NOMO-1 treated with dmso at 0.1 percent for 144 hours (cell line): ENCODE data around the gene PROCA1.
"Not testable (repeated sequence)": the region's sequence is repeated elsewhere in the genome, so short reads cannot be mapped to it uniquely, and the experiment has no call there.

ENCODE experiments used
- DNase-seq: peaks from one replicate; lab custom pipeline; 2025; ENCODE audit not compliant: unreplicated experiment; lab: John Stamatoyannopoulos, UW

PROCA1 gene

DNA sequence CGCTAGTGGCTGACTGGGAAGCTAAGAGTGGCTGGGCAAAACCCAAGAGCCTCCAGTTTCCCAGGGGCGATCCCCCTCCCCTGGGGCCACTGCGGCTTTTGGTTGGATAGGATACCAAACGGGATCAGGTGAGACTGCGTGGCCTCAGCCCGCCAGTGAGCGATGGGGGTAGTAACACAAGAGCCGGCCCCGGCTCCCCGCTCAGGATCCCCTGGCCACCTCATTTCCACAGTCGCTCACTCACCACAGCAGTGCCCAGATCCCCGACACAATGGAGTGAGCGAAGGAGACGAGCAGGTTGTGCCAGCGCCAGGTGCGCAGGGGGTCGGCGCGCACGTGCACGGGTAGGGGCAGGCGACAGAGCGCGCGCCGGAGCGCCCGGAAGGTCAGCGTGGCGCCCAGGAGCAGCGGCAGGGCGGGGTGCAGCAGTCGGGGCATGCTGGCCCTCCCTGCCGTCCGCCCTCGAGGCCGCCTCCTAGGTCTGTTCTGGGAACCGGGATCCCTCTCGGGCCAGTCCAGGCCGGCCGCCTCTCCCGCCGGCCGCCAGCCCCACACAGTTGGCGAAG, 14.1 kb upstream of the PROCA1 start:
- DNase-seq = peak; percentile 44

DNA sequence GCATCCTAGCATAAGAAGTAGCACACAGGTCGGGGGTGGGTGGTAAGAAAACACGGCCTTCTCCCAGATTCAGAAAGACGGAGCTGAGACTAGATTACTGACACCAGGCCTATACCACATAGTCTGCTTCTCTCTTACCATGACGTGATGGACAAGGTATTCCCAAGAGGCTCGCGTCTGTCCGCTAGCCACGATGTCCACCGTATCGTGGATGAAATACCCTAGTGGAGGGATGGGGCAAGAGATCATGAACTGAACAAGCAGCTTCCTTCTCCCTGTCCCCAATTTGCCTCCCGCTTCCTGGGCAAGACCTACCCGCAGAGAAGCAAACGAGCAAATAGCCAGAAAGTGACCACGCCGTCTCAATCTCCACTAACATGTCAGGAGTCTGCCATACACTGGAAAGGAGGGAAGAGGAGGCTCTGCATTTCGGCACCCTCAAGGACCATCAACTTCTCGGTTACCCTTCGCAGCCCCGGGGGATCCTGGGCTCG, 13.5 kb upstream of the PROCA1 start:
- DNase-seq = peak; percentile 22

DNA sequence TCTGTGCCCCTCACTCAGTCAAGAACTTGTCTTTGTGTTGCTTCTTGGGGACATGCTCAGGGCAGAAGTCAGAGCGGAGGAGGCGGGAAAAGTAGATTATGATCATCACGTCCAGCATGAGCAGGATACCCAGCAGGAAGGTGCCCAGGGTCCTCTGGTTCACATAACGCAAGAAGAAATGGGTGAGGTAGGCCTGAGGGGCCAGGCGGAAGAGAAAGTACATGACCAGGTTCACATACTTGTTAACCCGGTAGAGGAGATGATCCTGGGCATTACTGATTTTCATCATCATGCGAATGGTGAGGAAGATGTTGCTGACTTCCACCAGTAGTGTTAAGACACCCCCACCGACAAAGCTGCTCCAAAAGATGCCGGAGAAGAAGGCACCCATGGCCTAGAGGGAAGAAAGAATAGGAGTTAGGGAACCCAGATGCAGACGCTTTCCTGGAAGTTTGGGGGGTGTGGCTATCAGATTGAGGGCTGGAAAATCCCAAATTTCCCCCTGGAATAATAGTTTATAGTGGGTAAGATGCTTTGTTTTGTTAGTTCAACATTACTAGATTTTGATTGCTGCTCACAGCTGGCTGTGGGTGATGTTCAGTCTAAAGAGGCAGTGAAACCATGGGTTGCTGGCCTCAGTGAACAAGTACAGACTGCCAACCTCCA, 12.9 kb upstream of the PROCA1 start:
- DNase-seq = no peak

DNA sequence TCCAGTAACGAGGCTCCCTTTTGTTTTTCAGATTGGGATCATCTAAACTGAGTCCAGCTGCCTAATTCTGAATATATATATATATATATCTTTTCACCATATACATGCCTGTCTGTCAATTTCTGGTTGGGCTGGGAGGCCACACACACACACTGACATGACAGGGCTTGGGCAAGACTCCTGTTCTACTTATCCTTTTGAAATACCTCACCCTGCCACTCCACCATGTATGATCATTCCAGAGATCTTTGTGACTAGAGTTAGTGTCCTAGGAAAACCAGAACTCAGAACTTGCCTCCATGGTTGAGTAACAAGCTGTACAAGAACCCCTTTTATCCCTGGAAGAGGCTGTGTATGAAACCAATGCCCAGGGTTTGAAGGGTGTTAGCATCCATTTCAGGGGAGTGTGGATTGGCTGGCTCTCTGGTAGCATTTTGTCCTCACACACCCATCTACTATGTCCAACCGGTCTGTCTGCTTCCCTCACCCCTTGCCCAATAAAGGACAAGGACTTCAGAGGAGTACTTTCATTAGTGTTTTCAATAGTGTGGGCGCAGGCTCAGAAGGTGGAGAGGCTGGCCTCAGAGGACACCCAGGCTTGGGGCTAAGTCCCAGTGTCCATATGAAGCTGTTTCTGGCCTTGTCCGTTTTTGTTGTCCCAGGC, 12.3 kb upstream of the PROCA1 start:
- DNase-seq = not testable (repeated sequence)

DNA sequence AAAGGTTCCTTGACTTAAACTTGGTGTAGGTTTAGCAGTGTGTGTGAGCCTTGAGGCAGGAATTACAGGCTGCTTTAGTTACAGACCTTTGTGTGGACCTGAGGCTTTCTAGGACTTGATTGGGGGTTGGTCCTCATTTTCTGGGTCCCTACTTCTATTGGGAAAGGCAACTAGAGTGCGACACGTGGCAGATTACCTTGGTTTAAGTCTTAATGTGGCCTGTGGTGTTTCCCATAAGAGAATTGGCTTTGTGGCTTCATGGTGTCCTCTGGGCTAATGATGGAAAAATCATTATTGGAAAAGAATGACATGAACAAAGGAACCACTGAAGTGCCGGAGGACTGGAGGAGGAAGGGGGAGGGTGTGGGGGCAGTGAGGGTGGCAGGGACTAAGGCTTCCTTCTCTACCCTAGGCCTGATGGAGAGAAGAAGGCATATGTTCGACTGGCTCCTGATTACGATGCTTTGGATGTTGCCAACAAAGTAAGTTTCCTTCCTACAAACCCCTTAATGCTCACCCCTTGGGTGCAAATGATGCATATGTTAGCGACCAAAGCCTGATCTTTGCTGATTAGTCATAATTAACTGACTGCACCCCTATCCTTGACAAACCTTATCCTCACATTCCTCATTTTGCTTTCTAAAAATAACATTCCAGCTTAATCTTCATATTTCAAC, 11.6 kb upstream of the PROCA1 start:
- no peak for DNase-seq

DNA sequence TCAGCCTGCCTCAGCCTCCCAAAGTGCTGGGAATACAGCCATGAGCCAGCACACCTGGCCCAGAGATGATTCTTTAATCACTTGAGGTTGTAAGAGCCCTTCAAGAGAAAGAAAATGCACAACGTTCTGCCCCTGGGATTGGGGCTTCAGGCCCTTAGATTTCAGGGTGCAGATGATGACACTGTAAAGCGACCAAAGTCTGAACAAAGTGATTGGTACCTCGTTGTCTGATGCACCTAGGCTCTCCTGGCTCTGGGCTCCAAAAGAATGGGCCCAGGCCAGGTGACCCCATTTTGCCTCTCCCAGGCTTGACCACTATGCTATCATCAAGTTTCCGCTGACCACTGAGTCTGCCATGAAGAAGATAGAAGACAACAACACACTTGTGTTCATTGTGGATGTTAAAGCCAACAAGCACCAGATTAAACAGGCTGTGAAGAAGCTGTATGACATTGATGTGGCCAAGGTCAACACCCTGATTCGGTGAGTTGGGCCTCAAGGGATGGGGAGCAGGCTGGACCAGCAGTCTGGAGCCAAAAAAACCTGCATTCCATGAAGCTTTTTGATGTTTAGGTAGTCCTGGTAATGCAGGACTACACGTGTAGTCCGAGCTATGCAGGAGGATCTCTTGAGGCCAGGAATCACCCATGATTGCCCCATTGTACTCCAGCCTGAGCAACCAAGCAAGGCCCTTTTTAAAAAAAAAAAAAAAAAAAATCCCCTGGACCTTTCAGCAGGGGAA, 10.9 kb upstream of the PROCA1 start:
- no peak for DNase-seq

DNA sequence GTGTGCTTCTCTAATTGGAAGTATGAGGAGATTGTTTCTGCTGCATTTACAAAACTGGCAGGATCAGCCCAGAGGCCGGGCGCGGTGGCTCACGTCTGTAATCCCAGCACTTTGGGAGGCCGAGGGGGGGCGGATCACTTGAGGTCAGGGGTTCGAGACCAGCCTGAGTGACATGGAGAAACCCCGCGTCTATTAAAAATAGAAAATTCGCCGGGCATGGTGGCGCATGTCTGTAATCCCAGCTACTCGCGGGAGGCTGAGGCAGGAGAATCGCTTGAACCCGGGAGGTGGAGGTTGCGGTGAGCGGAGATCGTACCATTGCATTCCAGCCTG, 9.3 kb upstream of the PROCA1 start:
- DNase-seq = not testable (repeated sequence)

DNA sequence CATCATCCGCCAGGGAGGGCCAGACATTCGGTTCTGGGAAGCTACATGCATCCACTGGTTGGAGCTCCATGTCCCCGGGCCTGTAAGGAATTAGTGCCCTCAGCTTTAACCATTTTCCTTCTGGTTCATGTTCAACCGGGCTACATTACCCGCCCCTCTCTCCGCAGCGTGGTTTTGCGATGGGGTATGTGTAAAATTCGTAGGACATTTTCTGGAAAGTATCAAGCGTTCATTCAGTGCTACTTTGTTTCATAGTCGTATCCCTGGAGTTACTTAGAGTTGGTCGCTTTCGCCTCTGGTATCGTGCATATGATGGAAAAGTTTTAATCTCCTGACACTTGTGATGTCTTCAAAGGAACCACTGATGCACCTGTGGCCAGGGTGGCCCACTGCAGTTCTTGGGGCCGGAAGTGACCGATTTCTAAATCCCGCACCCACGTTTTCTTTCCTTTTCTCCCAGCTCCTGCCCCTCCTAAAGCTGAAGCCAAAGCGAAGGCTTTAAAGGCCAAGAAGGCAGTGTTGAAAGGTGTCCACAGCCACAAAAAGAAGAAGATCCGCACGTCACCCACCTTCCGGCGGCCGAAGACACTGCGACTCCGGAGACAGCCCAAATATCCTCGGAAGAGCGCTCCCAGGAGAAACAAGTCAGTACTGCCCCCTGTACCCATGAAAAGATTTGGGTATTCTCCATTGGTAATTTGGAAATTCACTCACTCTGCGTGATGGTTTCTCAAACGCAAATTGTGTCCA, 8.7 kb upstream of the PROCA1 start:
- DNase-seq = no peak

DNA sequence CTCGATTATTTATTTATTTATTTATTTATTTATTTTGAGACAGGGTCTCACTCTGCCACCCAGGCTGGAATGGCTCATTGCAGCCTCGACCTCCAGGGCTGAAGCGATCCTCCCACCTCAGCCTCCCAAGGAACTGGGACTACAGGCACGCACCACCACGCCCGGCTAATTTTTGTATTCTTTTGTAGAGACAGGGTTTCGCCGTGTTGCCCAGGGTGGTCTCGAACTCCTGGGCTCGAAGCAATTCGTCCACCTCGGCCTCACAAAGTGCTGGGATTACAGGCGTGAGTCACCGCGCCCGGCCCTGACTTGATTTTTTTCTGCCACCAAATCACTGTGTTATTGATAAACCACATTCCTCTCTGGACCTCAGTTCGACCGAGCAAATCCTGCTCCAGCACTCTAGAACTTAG, 7.3 kb upstream of the PROCA1 start:
- DNase-seq = no peak

DNA sequence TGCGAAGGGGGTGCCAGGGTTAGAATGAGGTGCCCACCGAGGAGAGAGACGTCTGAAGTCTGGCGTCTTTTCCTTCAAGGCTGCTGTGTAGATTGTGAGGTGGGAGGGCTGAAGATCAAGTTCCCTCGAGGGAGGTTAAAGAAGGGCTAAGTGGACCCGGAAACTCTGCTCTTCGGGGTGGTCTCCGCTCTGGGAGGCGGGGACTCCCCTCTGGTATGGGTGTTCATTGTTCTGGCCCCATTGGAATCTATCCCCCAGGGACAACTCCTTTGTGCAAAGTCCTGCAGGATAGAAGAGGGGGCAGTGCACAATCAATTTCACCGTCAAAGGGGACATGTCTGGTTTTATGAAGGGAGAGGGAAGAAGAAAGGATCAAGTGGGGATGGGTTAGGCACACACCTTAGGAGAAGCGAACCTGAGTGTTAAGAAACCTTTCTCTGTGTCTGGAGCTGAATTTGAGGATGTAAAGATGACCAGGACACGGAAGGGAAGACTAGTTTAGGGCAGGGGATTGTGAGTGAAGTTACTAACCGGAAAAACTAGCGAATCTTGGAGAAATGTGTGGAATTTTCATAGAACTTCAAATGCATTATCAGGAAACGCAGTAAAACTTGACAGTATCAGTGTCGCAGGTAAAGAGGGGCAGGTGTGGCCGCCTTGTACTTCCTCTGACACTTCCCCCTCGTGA, 6.8 kb upstream of the PROCA1 start:
- DNase-seq = no peak

DNA sequence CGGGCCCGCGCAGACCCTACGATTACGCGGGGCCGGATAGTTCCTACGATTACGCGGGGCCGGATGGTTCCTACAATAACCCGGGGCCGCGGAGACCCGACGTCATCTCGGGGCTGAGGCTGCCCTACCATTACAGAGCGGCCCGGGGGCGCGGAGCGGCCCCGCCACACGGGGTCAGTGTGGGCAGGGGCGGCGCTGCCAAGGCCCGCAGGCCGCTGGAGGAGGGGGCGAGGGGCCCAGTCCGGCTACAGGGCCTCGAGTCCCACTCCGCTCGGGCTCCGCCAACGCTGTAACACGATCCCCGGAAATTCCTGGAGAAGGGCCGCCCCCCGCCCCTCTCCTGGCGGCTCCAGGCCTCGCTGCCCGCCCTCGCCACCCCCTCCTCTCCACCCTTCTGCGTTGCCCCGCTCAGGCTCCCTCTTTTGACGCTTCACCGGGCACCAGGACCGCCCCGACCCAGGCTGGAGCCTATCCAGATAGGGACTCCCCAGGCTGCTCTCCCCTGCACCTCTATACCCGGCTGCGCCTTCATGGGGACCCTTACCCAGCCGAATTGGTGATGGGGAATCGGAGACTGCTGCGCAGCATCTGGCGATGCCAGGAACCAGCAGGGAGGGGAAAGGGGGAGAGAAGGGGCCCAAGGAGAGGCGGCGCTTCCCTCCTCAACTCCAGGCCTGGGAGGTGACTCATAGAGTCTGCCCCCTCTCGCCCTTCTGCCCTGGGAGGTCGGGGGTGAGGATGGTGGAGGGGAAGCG, 6.1 kb upstream of the PROCA1 start, which contains the start of gene RAB34:
Gene RAB34, minus strand, starts transcription at position 291 of the 755 bp plus-strand sequence. CDS start 602 bp downstream, outside the sequence.
- peak; percentile 4 for DNase-seq

DNA sequence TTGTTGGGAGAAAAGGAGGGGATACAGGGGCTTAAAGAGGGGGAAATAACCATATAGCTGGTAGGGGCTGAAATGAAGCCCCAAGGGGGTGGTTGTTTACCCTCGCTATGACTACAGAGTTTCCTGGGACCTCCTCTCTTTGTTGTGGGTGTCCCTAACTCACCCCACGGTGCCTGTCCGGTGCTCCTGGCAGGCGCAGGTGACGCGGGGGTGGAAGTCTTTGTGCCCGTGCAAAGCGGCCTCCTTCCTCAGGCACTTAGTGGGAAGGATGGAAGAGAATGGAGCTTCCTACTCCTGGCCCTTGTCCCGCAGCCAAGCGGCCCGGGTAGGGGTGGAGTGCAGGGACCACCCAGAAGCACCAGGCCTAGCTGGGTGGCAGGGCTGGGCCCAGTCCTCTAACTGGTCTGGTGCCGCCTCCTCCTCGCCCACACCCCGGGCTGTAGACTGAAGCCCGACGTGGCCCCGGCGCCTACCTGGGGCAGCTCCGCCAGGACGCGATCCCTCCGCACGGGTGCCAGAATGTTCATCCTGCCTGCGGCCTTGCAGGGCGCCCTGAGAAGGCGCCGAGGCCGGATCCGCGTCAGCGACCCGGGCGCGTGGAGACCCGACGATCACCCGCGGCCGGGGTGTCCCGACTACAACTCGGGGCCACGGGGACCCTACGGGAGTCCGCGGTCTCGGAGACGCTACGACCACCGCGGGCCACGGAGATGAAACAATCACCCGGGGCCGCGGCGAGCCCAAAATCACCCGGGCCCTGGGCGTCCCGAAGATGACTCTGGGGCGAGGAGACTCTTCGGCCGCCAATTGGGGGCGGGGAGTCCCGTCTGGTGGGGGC, 5.3 kb upstream of the PROCA1 start:
- DNase-seq = no peak

DNA sequence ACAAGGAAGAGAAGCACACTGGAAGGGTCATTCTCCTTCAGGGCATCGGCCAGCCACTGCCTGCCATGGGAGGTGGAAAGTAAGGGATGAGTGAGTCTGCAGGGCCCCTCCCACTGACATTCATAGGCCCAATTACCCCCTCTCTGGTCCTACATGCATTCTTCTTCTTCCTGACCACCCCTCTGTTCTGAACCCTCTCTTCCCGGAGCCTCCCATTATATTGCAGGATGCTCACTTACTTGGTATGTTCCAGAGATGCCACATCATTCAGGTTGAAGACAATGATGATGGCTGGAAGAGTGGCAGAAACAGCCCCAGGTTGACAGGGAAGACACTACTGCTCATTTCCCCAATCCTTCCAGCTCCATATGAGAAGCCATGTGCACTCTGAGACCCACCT, 3.5 kb upstream of the PROCA1 start:
- no peak for DNase-seq

DNA sequence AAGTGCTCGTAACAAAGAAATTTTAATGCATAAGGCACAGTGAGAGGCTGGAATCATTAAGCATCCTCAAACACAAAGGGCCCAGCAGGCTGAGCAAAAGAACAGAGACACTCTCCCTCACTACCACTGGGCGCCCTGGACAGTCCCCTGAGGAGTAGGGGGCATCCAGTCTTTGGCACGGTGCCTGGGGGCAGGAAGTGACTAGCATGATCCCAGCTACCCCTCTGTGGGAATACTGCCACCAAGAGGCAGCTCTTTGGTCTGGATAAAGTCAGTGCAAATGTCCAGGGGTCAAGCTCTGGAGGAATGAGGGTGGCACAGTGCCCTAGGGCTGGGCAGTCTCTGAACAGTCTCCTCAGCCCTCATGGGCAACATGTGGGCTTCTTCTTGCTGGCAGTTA, 2.6 kb upstream of the PROCA1 start:
- DNase-seq = no peak

DNA sequence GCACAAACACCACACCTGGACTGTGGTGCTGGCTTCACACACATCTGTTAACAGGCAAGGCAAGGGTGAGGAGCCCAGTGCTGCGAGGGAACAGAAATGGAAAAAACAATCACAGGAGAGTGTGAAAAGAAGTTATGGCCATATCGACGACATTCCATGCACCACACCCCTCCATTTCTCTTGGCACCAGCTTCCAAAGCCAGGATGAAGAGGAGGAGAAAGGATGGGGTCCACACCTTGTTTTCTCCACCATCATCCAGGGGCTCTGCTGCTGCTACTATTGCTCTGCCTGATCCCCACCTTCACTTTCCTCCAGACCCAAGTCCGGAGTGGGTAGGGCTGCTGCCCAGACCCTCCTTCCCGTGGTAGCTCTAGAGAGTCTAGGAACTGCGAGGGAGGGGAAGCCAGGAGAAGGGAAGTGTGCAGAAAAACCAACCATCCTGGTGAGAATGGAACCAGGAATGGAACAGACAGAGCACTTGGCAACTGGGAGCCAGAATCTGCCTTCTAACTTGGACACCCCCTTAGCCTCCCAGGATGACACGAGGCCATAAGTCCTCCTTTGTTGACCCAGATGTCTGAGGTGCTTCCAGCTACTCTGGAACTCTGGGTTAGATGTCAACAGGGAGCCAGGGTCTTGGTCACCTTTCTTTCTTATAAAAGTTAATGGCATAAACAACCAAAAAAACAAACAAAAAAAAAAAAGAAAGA, 1.2 kb upstream of the PROCA1 start:
- DNase-seq = no peak

DNA sequence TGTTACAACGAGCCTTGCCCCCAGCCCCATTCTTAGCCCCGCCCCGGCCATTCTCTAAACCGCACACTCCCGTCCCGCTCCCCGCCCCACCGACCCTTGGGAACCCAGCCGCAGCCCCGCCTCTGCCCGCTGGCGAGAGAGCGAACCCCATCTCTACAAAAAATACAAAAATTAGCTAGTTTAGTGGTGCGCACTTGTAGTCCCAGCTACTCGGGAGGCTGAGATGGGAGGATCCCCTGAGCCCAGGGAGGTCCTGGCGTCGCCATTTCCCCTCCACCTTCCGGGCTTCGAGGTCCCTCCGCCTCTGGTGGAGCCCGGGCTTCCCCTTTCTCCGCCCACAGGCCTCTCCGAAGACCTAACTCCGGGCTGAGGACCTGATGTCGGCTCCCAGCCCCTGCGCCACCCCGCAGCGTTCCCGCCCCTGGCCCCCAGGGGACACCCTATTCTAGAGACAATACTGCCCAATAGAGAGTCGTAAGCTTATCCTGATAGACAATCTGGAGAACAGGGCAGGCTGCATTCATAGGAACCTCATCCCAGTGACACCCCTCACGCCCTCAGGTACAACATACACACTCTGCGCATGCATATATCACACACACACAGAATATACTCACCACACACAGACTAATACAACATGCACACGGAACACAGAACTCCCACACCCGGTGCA, 480 bp upstream of the PROCA1 start:
- peak; percentile 67 for DNase-seq
